SU-DHL-6 (cell line): Measurements from ENCODE around the gene MT1HL1.

Source experiments
- H2AFZ ChIP-seq: fragments of 200-600 bp; sonication (generic); 2 replicates; pipeline ENCODE4 v1.6.1; 2014; ENCODE audit warnings: low read depth, mild to moderate bottlenecking, moderate library complexity, mixed read lengths, antibody characterized with exemption, low read length; ENCODE audit not compliant: severe bottlenecking
- H3F3A ChIP-seq: fragments of 200-600 bp; shearing (Covaris generic); 2 replicates; pipeline ENCODE4 v1.6.0; 2016; ENCODE audit warnings: antibody characterized with exemption, mild to moderate bottlenecking; ENCODE audit not compliant: insufficient read depth
- H3K27ac ChIP-seq: fragments of 200-600 bp; sonication (generic); 2 replicates; pipeline ENCODE4 v1.5.1; 2016; ENCODE audit warnings: low read depth, mild to moderate bottlenecking, low read length, moderate library complexity, mixed read lengths
- H3K27me3 ChIP-seq: fragments of 200-600 bp; sonication (generic), shearing (Covaris generic); 2 replicates; pipeline ENCODE4 v1.6.0; 2014; ENCODE audit warnings: mild to moderate bottlenecking, low read length
- H3K36me3 ChIP-seq: fragments of 200-600 bp; sonication (generic); 2 replicates; pipeline ENCODE4 v1.6.1; 2014; ENCODE audit warnings: mild to moderate bottlenecking, low read length, mixed read lengths
- H3K4me2 ChIP-seq: fragments of 300-600, 200-600 bp; shearing (Covaris generic), sonication (generic); 2 replicates; pipeline ENCODE4 v1.6.0; 2014; ENCODE audit warnings: low read length, low read depth, mild to moderate bottlenecking; ENCODE audit not compliant: poor library complexity, severe bottlenecking
- H3K4me3 ChIP-seq: fragments of 200-600 bp; sonication (generic); 2 replicates; pipeline ENCODE4 v1.5.1; 2014; ENCODE audit warnings: antibody characterized with exemption, low read length, mild to moderate bottlenecking, mixed read lengths; ENCODE audit not compliant: insufficient read depth, poor library complexity, severe bottlenecking
- H3K79me2 ChIP-seq: fragments of 200-600 bp; sonication (generic); 2 replicates; pipeline ENCODE4 v1.6.1; 2014; ENCODE audit warnings: mild to moderate bottlenecking, low read length, moderate library complexity; ENCODE audit not compliant: insufficient read depth
- H3K9ac ChIP-seq: fragments of 200-600 bp; sonication (generic); 2 replicates; pipeline ENCODE4 v1.7.0; 2014; ENCODE audit warnings: mild to moderate bottlenecking, low read length
- H3K9me2 ChIP-seq: fragments of 200-600 bp; sonication (generic); replicated peaks from 2 replicates; pipeline ENCODE4 v1.6.1; 2014; ENCODE audit warnings: low read length; ENCODE audit not compliant: insufficient read depth
- H3K9me3 ChIP-seq: fragments of 200-600 bp; sonication (generic); 2 replicates; pipeline ENCODE4 v1.6.1; 2014; ENCODE audit warnings: low read length, mixed read lengths; ENCODE audit not compliant: insufficient read depth
- H4K20me1 ChIP-seq: fragments of 200-600 bp; sonication (generic); 2 replicates; pipeline ENCODE4 v1.6.1; 2014; ENCODE audit warnings: low read depth, mild to moderate bottlenecking, antibody characterized with exemption, low read length, moderate library complexity, mixed read lengths
- EZH2phosphoT487 ChIP-seq: fragments of 200-600 bp; sonication (generic), shearing (Covaris generic); conservative IDR thresholded peaks from 2 replicates; pipeline ENCODE4 v1.6.1; 2018; ENCODE audit warnings: mild to moderate bottlenecking, antibody characterized with exemption, low read length, moderate library complexity, mixed read lengths
- TF ChIP-seq, protein P1 (sequence below): fragments of 200-600 bp; sonication (generic); IDR thresholded peaks from one replicate; pipeline ENCODE4 v1.5.1; 2017; ENCODE audit warnings: antibody characterized with exemption, mild to moderate bottlenecking, low read length, moderate library complexity; ENCODE audit not compliant: insufficient read depth, poor library complexity, severe bottlenecking

MT1HL1 gene

DNA sequence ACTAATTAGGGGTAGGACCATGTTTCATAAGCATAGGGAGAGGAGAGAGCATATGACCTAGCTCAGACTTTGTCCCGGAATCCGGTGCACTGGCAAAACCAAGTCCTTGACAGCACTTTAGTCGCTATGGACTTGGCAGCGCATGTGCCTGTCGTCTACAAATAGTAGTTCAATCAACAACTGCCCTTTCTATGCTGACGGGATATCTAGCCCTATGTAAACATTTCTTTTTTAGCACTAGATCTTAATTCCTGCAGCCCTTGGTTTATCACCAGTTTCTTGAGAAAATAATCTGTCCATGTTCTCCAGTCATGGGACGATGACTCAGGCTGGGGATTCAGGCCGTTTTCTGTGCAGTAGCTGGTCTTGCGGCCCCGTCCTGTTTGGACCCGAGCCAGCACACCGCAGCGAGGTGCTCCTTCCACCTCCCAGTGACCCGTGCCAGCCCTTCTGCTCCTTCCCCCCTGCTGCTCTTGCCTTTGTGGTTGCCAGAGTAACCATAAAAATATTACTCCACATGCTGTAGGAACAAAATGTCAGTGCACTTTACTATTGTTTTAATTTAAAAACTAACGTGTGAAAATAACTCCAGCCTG is 8.6 kb upstream of the MT1HL1 start:
- no peaks in the 10 kb centered on the region for H3K9me2 ChIP-seq

DNA sequence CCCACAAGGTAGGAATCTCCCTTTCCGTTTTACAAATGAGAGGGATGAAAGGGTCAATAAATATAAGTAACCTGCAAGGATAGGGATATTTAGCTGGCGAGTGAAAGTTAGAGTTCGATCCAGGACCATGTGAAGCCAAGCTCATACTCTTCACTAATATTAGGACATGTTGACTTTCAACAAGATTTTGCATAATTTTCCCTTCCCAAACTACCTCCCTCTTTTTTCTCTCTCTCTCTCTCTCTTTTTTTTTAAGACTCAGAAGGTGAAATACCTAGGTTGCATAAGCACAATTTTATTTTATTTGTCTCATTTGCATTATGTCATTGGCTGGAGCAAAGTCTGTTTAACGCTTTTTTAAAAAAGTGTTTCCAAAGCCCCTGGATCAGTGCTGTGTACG is 8.1 kb upstream of the MT1HL1 start:
- Histone ChIP-seq H3K9ac (no peak overlapping the region), H3K4me3 (no peak overlapping the region), H3K9me2 (no peaks in the 10 kb centered on the region), H3K36me3 (no peaks in the 10 kb centered on the region), H3K27ac (no peak overlapping the region), H3K27me3 (no peaks in the 10 kb centered on the region), H3K9me3 (no peaks in the 10 kb centered on the region), H3K79me2 (no peaks in the 10 kb centered on the region), H3K4me2 (no peak overlapping the region), H2AFZ (no peak overlapping the region), H3F3A (no peaks in the 10 kb centered on the region), H4K20me1 (no peaks in the 10 kb centered on the region)
- TF ChIP-seq, protein P1, sequence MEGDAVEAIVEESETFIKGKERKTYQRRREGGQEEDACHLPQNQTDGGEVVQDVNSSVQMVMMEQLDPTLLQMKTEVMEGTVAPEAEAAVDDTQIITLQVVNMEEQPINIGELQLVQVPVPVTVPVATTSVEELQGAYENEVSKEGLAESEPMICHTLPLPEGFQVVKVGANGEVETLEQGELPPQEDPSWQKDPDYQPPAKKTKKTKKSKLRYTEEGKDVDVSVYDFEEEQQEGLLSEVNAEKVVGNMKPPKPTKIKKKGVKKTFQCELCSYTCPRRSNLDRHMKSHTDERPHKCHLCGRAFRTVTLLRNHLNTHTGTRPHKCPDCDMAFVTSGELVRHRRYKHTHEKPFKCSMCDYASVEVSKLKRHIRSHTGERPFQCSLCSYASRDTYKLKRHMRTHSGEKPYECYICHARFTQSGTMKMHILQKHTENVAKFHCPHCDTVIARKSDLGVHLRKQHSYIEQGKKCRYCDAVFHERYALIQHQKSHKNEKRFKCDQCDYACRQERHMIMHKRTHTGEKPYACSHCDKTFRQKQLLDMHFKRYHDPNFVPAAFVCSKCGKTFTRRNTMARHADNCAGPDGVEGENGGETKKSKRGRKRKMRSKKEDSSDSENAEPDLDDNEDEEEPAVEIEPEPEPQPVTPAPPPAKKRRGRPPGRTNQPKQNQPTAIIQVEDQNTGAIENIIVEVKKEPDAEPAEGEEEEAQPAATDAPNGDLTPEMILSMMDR = no peak
- no peak for TF ChIP-seq EZH2phosphoT487

More for the DNA sequence above, 8.6 kb upstream of the MT1HL1 start:
- no peaks in the 10 kb centered on the region for H3K36me3 ChIP-seq
- no peaks in the 10 kb centered on the region for H3K79me2 ChIP-seq
- no peaks in the 10 kb centered on the region for H3F3A ChIP-seq
- H3K9me3 ChIP-seq = no peaks in the 10 kb centered on the region
- no peak for TF ChIP-seq EZH2phosphoT487
- TF ChIP-seq, protein P1 = no peak
- H3K4me3 ChIP-seq = no peak overlapping the region
- no peaks in the 10 kb centered on the region for H4K20me1 ChIP-seq
- H3K4me2 ChIP-seq = no peak overlapping the region
- no peaks in the 10 kb centered on the region for H3K27me3 ChIP-seq
- no peak overlapping the region for H3K27ac ChIP-seq
- no peak overlapping the region for H2AFZ ChIP-seq
- no peak overlapping the region for H3K9ac ChIP-seq

DNA sequence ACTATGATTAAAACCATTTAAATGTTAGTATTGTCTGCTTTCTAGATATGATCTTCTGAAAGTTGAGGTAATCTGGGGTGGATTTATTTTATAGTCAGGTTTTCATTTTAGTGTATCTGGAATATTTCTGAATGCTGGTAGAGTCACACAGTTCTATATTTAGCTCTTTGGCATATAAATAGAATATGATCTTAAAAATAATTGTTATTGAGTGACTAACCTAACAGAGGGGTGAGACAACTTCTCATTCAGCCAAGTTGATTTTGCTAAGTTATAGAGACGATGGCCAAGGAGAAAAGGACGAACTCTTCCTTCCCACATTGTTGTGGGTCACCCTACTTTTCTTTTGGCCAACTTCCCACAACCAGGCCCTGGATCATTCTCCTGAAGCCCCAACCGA is 7.2 kb upstream of the MT1HL1 start:
- no peak overlapping the region for H3K9ac ChIP-seq
- H2AFZ ChIP-seq = no peak overlapping the region
- H3K9me2 ChIP-seq = no peaks in the 10 kb centered on the region
- H3K4me2 ChIP-seq = no peak overlapping the region
- no peaks in the 10 kb centered on the region for H3K27me3 ChIP-seq
- H3F3A ChIP-seq = no peaks in the 10 kb centered on the region
- H4K20me1 ChIP-seq = no peaks in the 10 kb centered on the region
- H3K9me3 ChIP-seq = no peaks in the 10 kb centered on the region
- TF ChIP-seq, protein P1 = no peak
- TF ChIP-seq EZH2phosphoT487 = no peak
- no peaks in the 10 kb centered on the region for H3K36me3 ChIP-seq
- no peaks in the 10 kb centered on the region for H3K79me2 ChIP-seq
- H3K27ac ChIP-seq = no peak overlapping the region
- no peak overlapping the region for H3K4me3 ChIP-seq
